HepG2 (cell line): ENCODE measurements around the gene C6orf15.

ENCODE experiments used
- CEBPB ChIP-seq: IDR thresholded peaks from 2 replicates; pipeline ENCODE4 v1.6.1; 2011; ENCODE audit warnings: low read depth, low read length, improper control_type of control experiment, borderline replicate concordance
- MAZ ChIP-seq, 2 experiments: sonication (generic) in 1 of 2; formaldehyde crosslinking in 1 of 2; IDR thresholded peaks; 2 replicates each; pipeline versions ENCODE4 v1.5.0 to v1.6.1; 2012 to 2020; ENCODE audit warnings: low read depth in 2 of 2, mild to moderate bottlenecking in 2 of 2, borderline replicate concordance in 1 of 2, improper control_type of control experiment in 1 of 2, low read length in 1 of 2, missing genetic modification reagents in 1 of 2, moderate library complexity in 1 of 2
- TCF12 ChIP-seq, 2 experiments: fragments of 450-650 bp in 1 of 2; sonication (generic) in 1 of 2; formaldehyde crosslinking in 1 of 2; IDR thresholded peaks; 2 replicates each; pipeline versions ENCODE4 v1.6.1 to v1.8.0; 2017 to 2022; ENCODE audit warnings: antibody characterized with exemption in 1 of 2, mild to moderate bottlenecking in 1 of 2, missing genetic modification reagents in 1 of 2, moderate library complexity in 1 of 2

DNA sequence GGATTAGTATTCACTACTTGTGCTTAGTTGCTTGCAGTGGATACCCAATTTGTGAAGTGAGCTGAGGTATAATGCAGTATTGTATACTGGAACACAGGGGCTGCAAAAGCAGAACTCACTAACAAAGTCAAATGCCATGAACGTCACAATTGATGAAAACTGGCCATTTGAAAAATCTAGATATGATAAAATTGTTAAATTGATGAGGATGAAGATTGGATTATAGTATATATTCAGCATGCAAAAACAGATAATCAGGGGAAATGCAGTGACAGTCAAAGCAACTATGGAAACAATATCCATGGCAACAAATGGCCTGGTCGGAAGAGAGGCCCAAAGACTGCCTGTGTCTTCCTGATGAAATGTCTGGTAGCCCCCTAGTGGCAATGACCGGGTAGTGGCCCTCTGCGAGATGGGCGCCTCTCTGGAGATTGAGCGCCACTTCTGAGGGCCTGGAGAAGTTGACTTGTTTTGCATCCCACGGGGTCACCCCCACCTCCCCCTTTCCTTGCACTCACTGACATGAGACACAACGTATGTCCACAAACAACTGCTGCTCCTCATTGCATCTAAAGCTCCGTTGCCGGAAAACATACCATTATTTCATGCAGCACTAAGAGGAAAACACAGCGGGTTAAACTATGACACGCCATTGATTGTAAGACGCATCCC is 43.6 kb downstream of the C6orf15 start:
- TF ChIP-seq TCF12 (IDR thresholded peaks at IDR 0.05) (no peak), TCF12 (CRISPR knock-in tag; IDR thresholded peaks at IDR 0.05) (no peak), CEBPB (no peak), MAZ (IDR thresholded peaks at IDR 0.05; ENCODE audit: borderline replicate concordance, low read depth, low read length) (no peak), MAZ (CRISPR knock-in tag; IDR thresholded peaks at IDR 0.05; ENCODE audit: low read depth) (no peak)
